Progenitor cell of endocrine pancreas (in vitro differentiated cells): ENCODE results near the gene ZNF521. TPM values are rescaled to one million over a fixed set of nuclear protein-coding genes. Genes with fewer than 3 reads are reported as not detected.

Experiments
- DNase-seq: peaks from one replicate; pipeline ENCODE4 v3.0.0; 2021; ENCODE audit warnings: low spot score; ENCODE audit not compliant: unreplicated experiment
- H3K27ac Mint-ChIP-seq: 2 replicates; pipeline ENCODE4 v1.8.0; 2021; ENCODE audit warnings: mild to moderate bottlenecking, moderate library complexity, mixed read lengths
- H3K27me3 Mint-ChIP-seq: 2 replicates; pipeline ENCODE4 v1.8.0; 2021; ENCODE audit warnings: mixed read lengths
- H3K36me3 Mint-ChIP-seq: 2 replicates; pipeline ENCODE4 v1.8.0; 2022; ENCODE audit warnings: mixed read lengths; ENCODE audit not compliant: insufficient read depth
- H3K4me1 Mint-ChIP-seq: 2 replicates; pipeline ENCODE4 v1.8.0; 2021; ENCODE audit warnings: low read depth, mixed read lengths
- H3K4me3 Mint-ChIP-seq: 2 replicates; pipeline ENCODE4 v1.8.0; 2021; ENCODE audit warnings: low read depth, mild to moderate bottlenecking, moderate library complexity, mixed read lengths
- H3K9me3 Mint-ChIP-seq: 2 replicates; pipeline ENCODE4 v1.8.0; 2021; ENCODE audit warnings: low read depth, mixed read lengths
- total RNA-seq: library from RNA; stranded (reverse); gene quantifications from 2 replicates; pipeline ENCODE4 v1.2.1, GENCODE V29; 2021
- TF ChIP-seq, protein P1 (sequence below): fragments of 200-600 bp; sonication (generic); IDR thresholded peaks from one replicate; pipeline ENCODE4 v1.5.0; 2021; ENCODE audit warnings: antibody characterized with exemption, mild to moderate bottlenecking; ENCODE audit not compliant: unreplicated experiment

Gene ZNF521
- total RNA-seq, 1 donor from 2014 or later, result 39.1 TPM

DNA sequence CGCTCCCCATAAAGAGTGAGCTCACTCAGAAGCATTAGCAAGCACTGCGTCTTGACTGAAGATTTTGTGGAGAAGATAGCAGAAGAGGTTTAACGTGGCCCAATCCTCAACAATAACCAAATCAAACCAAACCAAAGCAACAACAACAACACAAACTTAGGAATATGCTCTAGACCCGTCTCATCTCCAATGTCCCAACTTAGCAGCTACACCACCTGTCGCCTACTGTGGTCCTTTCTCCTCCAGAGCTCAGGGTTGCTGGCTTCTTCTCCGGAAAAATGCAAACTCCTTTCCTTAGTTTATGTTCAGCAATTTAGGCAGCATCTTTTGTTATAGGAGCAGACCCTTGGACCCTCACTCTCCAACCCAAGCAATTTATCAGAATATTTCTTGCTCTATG lies 301.4 kb downstream of the ZNF521 start:
- Mint-ChIP-seq H3K27ac (no peak overlapping the region), H3K4me1 (no peaks in the 10 kb centered on the region), H3K36me3 (no peaks in the 10 kb centered on the region), H3K4me3 (no peak overlapping the region), H3K9me3 (no peaks in the 10 kb centered on the region), H3K27me3 (peaks cover 44% of the 10 kb centered on the region)
- no peak for DNase-seq
- TF ChIP-seq, protein P1, sequence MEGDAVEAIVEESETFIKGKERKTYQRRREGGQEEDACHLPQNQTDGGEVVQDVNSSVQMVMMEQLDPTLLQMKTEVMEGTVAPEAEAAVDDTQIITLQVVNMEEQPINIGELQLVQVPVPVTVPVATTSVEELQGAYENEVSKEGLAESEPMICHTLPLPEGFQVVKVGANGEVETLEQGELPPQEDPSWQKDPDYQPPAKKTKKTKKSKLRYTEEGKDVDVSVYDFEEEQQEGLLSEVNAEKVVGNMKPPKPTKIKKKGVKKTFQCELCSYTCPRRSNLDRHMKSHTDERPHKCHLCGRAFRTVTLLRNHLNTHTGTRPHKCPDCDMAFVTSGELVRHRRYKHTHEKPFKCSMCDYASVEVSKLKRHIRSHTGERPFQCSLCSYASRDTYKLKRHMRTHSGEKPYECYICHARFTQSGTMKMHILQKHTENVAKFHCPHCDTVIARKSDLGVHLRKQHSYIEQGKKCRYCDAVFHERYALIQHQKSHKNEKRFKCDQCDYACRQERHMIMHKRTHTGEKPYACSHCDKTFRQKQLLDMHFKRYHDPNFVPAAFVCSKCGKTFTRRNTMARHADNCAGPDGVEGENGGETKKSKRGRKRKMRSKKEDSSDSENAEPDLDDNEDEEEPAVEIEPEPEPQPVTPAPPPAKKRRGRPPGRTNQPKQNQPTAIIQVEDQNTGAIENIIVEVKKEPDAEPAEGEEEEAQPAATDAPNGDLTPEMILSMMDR, result no peak

DNA sequence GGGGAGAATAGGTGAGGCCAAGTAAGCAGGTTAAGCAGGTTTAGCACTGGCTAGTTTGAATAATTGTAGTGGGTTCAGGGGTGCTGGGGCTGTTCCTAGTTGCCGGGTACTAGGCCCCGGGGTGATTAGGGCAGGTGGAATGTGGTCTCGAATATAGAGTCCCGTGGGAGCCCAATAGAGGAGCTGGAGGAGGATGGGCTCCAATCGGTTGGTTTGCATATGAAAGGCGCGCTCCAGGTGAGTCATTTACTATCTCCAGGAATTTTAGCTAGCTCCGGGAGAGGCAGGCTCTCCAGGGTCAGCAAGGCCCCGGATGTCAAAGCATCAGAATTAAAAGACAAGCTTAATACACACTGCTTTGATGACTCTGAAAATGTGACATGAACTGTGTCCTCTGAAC lies 304.0 kb downstream of the ZNF521 start:
- H3K36me3 Mint-ChIP-seq, result no peaks in the 10 kb centered on the region
- H3K9me3 Mint-ChIP-seq, result no peaks in the 10 kb centered on the region
- H3K27ac Mint-ChIP-seq, result no peak overlapping the region
- peaks cover 66% of the 10 kb centered on the region for H3K27me3 Mint-ChIP-seq
- TF ChIP-seq, protein P1, result no peak
- H3K4me1 Mint-ChIP-seq, result no peaks in the 10 kb centered on the region
- no peak for DNase-seq
- no peak overlapping the region for H3K4me3 Mint-ChIP-seq

DNA sequence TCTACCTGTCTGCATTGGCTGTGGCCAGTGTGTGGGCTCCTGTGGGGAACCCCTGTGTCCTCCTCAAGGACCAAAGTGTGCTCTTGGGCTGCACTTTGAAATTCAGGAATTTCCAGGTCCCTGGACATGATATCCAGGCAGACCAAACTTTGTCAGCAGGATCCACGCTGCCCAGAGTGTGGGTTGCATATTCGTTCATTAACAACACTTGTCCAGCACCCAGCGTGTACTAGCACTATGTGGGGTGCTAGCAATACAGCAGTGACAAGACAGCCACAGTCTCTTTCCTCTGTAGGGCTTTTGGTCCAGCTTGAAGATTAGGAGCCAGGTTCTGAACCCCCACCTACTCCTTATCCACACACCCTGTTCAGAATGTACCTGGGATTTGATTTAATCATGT lies 304.5 kb downstream of the ZNF521 start:
- Mint-ChIP-seq H3K9me3 (no peaks in the 10 kb centered on the region), H3K27me3 (peaks cover 69% of the 10 kb centered on the region), H3K4me1 (peaks cover 3% of the 10 kb centered on the region), H3K27ac (no peak overlapping the region), H3K4me3 (no peak overlapping the region), H3K36me3 (no peaks in the 10 kb centered on the region)
- TF ChIP-seq, protein P1, result no peak
- no peak for DNase-seq

- Mint-ChIP-seq H3K27ac (no peak overlapping the region), H3K4me3 (no peak overlapping the region), H3K36me3 (no peaks in the 10 kb centered on the region), H3K4me1 (peaks cover 12% of the 10 kb centered on the region), H3K9me3 (no peaks in the 10 kb centered on the region), H3K27me3 (peaks cover 84% of the 10 kb centered on the region)
- TF ChIP-seq, protein P1, result no peak
- DNase-seq, result no peak
Measured at GRCh38 chr18:25044694-25045093, 307.3 kb downstream of the ZNF521 start.

- TF ChIP-seq, protein P1, result no peak
- Mint-ChIP-seq H3K27me3 (peaks cover 85% of the 10 kb centered on the region), H3K36me3 (no peaks in the 10 kb centered on the region), H3K27ac (no peak overlapping the region), H3K4me3 (no peak overlapping the region), H3K9me3 (no peaks in the 10 kb centered on the region), H3K4me1 (peaks cover 16% of the 10 kb centered on the region)
- no peak for DNase-seq
Measured at GRCh38 chr18:25043104-25043503, 308.9 kb downstream of the ZNF521 start.
